Coronary artery (tissue), 2 donors: ENCODE measurements around the gene ZNF735.
"Not testable (repeated sequence)": the region's sequence is repeated elsewhere in the genome, so short reads cannot be mapped to it uniquely, and the experiment has no call there.

Source experiments
- DNase-seq: peaks from one replicate; pipeline ENCODE4 v3.0.0-alpha.2; 2017; ENCODE audit warnings: low spot score
- H3K27ac ChIP-seq, 2 donors: fragments of 200-600 bp; sonication (generic); one replicate each; pipeline ENCODE4 v1.5.1; 2016 to 2019
- H3K4me3 ChIP-seq: fragments of 200-600 bp; sonication (generic); 2 replicates; pipeline ENCODE4 v1.5.1; 2016; ENCODE audit warnings: mild to moderate bottlenecking, moderate library complexity
- TF ChIP-seq, protein P1 (sequence below): fragments of 200-600 bp; sonication (generic); IDR thresholded peaks from one replicate; pipeline ENCODE4 v1.5.1; 2019; ENCODE audit warnings: antibody characterized with exemption

The ZNF735 gene

GRCh38 chr7:64206903-64207302 is at the start of gene ZNF735:
Gene ZNF735, plus strand, starts transcription at chr7:64207203. Its CDS starts 0 bp downstream, at chr7:64207203.
- H3K4me3 ChIP-seq, result no peak within 1 kb of the TSS
- TF ChIP-seq, protein P1, sequence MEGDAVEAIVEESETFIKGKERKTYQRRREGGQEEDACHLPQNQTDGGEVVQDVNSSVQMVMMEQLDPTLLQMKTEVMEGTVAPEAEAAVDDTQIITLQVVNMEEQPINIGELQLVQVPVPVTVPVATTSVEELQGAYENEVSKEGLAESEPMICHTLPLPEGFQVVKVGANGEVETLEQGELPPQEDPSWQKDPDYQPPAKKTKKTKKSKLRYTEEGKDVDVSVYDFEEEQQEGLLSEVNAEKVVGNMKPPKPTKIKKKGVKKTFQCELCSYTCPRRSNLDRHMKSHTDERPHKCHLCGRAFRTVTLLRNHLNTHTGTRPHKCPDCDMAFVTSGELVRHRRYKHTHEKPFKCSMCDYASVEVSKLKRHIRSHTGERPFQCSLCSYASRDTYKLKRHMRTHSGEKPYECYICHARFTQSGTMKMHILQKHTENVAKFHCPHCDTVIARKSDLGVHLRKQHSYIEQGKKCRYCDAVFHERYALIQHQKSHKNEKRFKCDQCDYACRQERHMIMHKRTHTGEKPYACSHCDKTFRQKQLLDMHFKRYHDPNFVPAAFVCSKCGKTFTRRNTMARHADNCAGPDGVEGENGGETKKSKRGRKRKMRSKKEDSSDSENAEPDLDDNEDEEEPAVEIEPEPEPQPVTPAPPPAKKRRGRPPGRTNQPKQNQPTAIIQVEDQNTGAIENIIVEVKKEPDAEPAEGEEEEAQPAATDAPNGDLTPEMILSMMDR, result no peak
- no peak within 1 kb of the TSS for H3K27ac ChIP-seq
- DNase-seq, result no peak

DNA sequence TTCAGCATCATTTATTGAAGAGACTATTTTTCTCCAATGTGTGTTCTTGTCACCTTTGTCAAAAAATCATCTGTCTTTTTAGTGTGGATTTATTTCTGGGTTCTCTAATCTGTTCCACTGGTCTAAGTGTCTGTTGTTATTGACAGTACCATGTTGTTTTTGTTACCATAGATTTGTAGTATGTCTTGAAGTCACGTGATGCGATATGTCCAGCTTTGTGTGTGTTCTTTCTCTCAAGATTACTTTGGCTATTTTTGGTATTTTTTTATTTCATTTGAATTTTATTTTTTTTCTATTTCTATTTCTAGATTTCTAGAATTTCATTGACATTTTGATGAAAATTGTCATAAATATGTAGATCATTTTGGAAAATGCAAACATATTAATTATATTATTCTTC is 36.0 kb upstream of the ZNF735 start:
- H3K27ac ChIP-seq, DNase-seq, H3K4me3 ChIP-seq: not testable (repeated sequence)

DNA sequence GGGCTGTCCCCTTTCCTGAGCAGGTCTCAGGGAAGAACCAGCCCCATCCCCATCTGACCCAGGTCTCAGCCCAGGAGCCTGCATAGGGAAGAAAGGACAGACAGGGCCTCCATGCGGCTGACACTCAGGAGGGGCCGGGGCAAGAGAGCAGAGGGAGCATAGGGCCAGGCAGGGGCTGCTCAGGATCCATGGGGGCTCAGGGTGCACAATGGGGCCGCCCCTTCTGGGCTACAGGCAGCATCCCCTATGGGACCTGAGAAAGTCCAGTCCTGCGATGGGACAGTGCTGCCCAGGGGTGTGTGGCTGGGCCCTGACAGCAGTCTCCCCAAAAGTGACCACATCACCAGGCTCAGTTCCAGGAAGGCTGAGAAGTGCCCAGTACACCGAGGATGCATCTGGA is 32.7 kb upstream of the ZNF735 start:
- TF ChIP-seq, protein P1, result no peak
- Histone ChIP-seq H3K4me3 (no peak overlapping the region), H3K27ac (no peak overlapping the region)
- DNase-seq, result no peak

DNA sequence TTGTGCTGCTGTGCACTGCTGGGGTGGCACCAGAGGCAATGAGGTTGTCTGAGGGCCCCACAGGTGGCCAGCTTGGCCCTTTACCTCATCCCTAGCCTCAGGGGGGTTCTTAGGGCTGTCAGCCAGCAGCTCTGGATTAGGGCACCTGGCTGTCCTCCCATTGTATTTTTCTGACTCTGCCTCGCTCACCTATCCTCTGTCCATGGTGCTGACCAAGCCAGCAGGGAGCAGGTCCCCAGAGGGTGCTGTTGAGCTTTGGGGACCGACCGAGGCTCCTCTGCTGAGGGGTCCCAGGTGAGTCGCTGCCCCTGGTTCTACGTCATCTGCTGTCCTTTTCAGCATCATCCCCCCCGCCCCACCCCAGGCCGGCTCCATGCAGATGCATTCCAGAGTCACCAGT is 32.1 kb upstream of the ZNF735 start:
- no peak overlapping the region for H3K27ac ChIP-seq
- no peak for DNase-seq
- H3K4me3 ChIP-seq, result no peak overlapping the region
- TF ChIP-seq, protein P1, result no peak

- DNase-seq, result no peak
- Histone ChIP-seq H3K27ac (no peak overlapping the region), H3K4me3 (no peak overlapping the region)
- TF ChIP-seq, protein P1, result no peak
Observed at GRCh38 chr7:64180989-64181388, 26.0 kb upstream of the ZNF735 start.

DNA sequence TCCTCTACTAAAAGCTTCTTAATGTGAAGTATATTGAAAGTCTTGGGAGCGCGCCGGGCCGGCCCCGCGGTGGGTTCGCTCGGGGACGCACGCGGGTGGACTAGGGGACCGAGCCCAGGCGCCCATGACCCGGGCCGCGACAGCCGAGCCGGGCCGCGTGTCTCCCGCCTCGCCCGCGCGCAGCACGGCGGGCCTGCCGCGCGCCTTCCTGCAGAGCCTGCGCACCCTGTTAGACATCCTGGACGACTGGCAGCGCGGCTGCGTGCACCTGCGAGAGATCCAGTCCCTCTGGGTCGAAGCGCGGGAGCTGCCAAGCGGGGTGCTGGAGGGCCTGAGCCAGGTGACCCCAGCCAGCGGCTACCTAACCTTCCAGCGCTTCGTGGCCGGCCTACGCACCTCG is 25.4 kb upstream of the ZNF735 start:
- Histone ChIP-seq H3K27ac (no peak overlapping the region), H3K4me3 (no peak overlapping the region)
- no peak for DNase-seq
- TF ChIP-seq, protein P1, result no peak

GRCh38 chr7:64182036-64182790 is 24.8 kb upstream of the ZNF735 start:
- DNase-seq, result no peak
- Histone ChIP-seq H3K27ac (no peak overlapping the region), H3K4me3 (no peak overlapping the region)
- TF ChIP-seq, protein P1, result no peak
